Ovary (tissue), 9 donors: ENCODE data around the gene CYTH1. TPM values are rescaled to one million over a fixed set of nuclear protein-coding genes. Genes with fewer than 3 reads are reported as not detected.

ENCODE experiments used
- DNase-seq, 5 donors: peaks; one replicate each; pipeline ENCODE4 v3.0.0-alpha.2; 2019 to 2020
- H3K27ac ChIP-seq, 2 donors: fragments of 200-600 bp; one replicate each; pipeline versions ENCODE4 v1.5.1 to v1.8.0; 2019 to 2022
- H3K27me3 ChIP-seq: fragments of 200-600 bp; one replicate; pipeline ENCODE4 v1.8.0; 2022
- H3K36me3 ChIP-seq: fragments of 200-600 bp; sonication (generic); one replicate; pipeline ENCODE4 v1.5.1; 2019
- H3K4me1 ChIP-seq: one replicate; pipeline ENCODE4 v1.8.1; 2013; ENCODE audit warnings: mild to moderate bottlenecking, moderate library complexity; ENCODE audit not compliant: insufficient read depth
- H3K4me3 ChIP-seq: fragments of 200-600 bp; sonication (generic); one replicate; pipeline ENCODE4 v1.5.1; 2017
- H3K9me3 ChIP-seq, 2 donors: fragments of 200-600 bp in 1 of 2; sonication (generic) in 1 of 2; one replicate each; pipeline versions ENCODE4 v1.5.1 to v1.8.1; 2013 to 2019; ENCODE audit warnings: mild to moderate bottlenecking in 1 of 2, moderate library complexity in 1 of 2
- CTCF ChIP-seq, 3 donors: fragments of 450-650 bp in 2 of 3; fragments of 200-600 bp in 1 of 3; IDR thresholded peaks; one replicate each; pipeline versions ENCODE4 v1.5.1 to v1.8.0; 2016 to 2022; ENCODE audit warnings: antibody characterized with exemption in 3 of 3, mild to moderate bottlenecking in 1 of 3
- EP300 ChIP-seq: sonication (generic); formaldehyde crosslinking; IDR thresholded peaks from one replicate; pipeline ENCODE4 v1.6.1; 2017; ENCODE audit warnings: antibody characterized with exemption
- POLR2A ChIP-seq: fragments of 450-650 bp; IDR thresholded peaks from one replicate; pipeline ENCODE4 v1.6.1; 2017; ENCODE audit warnings: antibody characterized with exemption, mild to moderate bottlenecking, moderate library complexity
- WGBS, 3 donors: extraction: QIAGEN DNeasy Blood & Tissue Kit in 1 of 3; methylation state at CpG; one replicate each; pipeline versions ENCODE4 v1.1.5 to v1.1.7; 2013 to 2017; 5-methylcytosine and 5-hydroxymethylcytosine counted together
- intact Hi-C, 4 donors: fragments of 100-400 bp; cut with DNase I; formaldehyde crosslinking; loops; one replicate each; pipeline versions ENCODE4 v1.11.0 to v1.15.1; 2022 to 2023
- polyA plus RNA-seq, 2 donors: library from polyadenylated mRNA; stranded (reverse); fragments of 200-250 nt in 1 of 2; fragments of 350-450 nt in 1 of 2; fragmentation: Illumina TruSeq in 1 of 2; extraction: RNeasy Lipid Tissue Mini Kit (QIAGEN cat#74804) in 1 of 2; gene quantifications; one replicate each; pipeline ENCODE4 v1.2.3, GENCODE V29; 2013 to 2014
- total RNA-seq, 7 donors: library from RNA; depleted of rRNA in 2 of 7; stranded (reverse); fragments of >200 nt in 2 of 7; fragmentation: NEBNext Ultra II Directional in 3 of 7; extraction: Animal tissue kit (Norgen Biotek cat#: 25700) in 3 of 7; gene quantifications; one replicate each; pipeline versions ENCODE4 v1.1.0 to v1.2.4, GENCODE V29; 2016 to 2023
- donor health status: DM: no; HTN: no; CAD: no; lungs with moderate emphysema.
- donor health status: DM: no; HTN: no; CAD: no.
- donor health status: Bipolar disorder and iron deficiency.
- donor health status: DM: yes; HTN: yes; CAD: no.
- donor health status: DM: no; HTN: no; CAD: no.
- donor health status: DM: yes; HTN: yes; CAD: no.

Gene CYTH1
- total and polyA plus RNA-seq, 9 donors: 15.1 to 35.3 (median 24.4) TPM

GRCh38 chr17:78687944-78688343, 94.1 kb downstream of the CYTH1 start:
- intact Hi-C loops: no loop called here
- Histone ChIP-seq H3K9me3 (no peaks in the 10 kb centered on the region), H3K4me1 (no peaks in the 10 kb centered on the region), H3K36me3 (no peaks in the 10 kb centered on the region), H3K4me3 (no peak overlapping the region), H3K27ac (no peak overlapping the region), H3K27me3 (no peaks in the 10 kb centered on the region)
- TF ChIP-seq POLR2A (no peak), EP300 (no peak), CTCF (IDR thresholded peaks at IDR 0.05) (no peak)
- no peak for DNase-seq
- WGBS, 3 donors: 94 to 97% (median 95%) methylated on average over 7 of the region's 7 CpGs

- no peaks in the 10 kb centered on the region for H3K36me3 ChIP-seq
- no peaks in the 10 kb centered on the region for H3K4me1 ChIP-seq
- TF ChIP-seq CTCF (IDR thresholded peaks at IDR 0.05) (no peak), EP300 (no peak), POLR2A (no peak)
- intact Hi-C loops: no loop called here
- no peaks in the 10 kb centered on the region for H3K27me3 ChIP-seq
- WGBS, 3 donors: 83 to 98% (median 93%) methylated on average over 3 of the region's 3 CpGs
- no peak for DNase-seq
- no peak overlapping the region for H3K4me3 ChIP-seq
- H3K27ac ChIP-seq: no peak overlapping the region
- no peaks in the 10 kb centered on the region for H3K9me3 ChIP-seq
Measured at GRCh38 chr17:78687125-78687524, 94.9 kb downstream of the CYTH1 start.

- H3K4me3 ChIP-seq: no peak overlapping the region
- no peaks in the 10 kb centered on the region for H3K36me3 ChIP-seq
- H3K9me3 ChIP-seq: no peaks in the 10 kb centered on the region
- H3K27me3 ChIP-seq: no peaks in the 10 kb centered on the region
- intact Hi-C loops: no loop called here
- no peak for DNase-seq
- WGBS, 3 donors: 88 to 94% (median 93%) methylated on average over 6 of the region's 6 CpGs
- TF ChIP-seq POLR2A (no peak), CTCF (IDR thresholded peaks at IDR 0.05) (no peak), EP300 (no peak)
- peaks cover 5% of the 10 kb centered on the region for H3K4me1 ChIP-seq
- no peak overlapping the region for H3K27ac ChIP-seq
Measured at GRCh38 chr17:78684026-78684425, 98.0 kb downstream of the CYTH1 start.

DNA sequence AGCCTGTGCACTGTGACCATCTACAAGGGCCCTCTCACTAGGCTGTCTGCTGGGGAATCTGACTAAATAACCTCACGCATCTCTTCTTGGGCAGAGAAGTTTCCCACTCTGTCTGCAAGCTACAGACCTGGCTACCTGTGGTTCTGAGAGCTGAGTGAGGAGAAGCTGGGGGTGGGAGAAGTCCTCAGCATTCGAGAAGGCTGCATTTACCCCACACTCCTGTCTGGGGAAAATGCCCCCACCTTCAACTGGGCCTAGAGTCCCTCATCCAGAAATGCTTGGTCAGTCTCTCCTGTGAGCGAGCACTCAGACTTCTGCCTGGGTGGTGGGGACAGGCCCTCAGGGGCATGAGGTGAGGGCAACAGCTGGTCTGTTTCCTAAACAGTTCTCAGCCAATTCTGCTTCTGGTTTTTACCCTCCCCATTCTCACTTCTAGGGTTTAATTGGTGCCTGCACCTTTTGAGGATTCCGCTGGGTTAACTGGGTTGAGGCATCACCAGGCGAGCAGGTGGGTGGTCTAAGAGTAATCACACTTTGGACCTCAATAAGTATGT, 98.6 kb downstream of the CYTH1 start:
- DNase-seq: no peak
- 90 to 95% (median 92%) methylated on average over 5 of the region's 5 CpGs for WGBS, 3 donors
- H3K4me1 ChIP-seq: peaks cover 5% of the 10 kb centered on the region

More for the DNA sequence above, 98.6 kb downstream of the CYTH1 start:
- Histone ChIP-seq H3K36me3 (no peaks in the 10 kb centered on the region), H3K27ac (no peak overlapping the region), H3K9me3 (no peaks in the 10 kb centered on the region), H3K27me3 (no peaks in the 10 kb centered on the region), H3K4me3 (no peak overlapping the region)
- intact Hi-C loops: no loop called here
- TF ChIP-seq CTCF (IDR thresholded peaks at IDR 0.05) (no peak), POLR2A (no peak), EP300 (no peak)
